CD14-positive monocyte (primary cell): ENCODE data around the gene PEX11G. TPM values are rescaled to one million over a fixed set of nuclear protein-coding genes. Genes with fewer than 3 reads are reported as not detected.

ENCODE experiments used
- DNase-seq, 3 donors: peaks; one replicate each; pipeline ENCODE4 v3.0.0-alpha.2; 2011 to 2022
- H2AFZ ChIP-seq: 2 replicates; pipeline ENCODE4 v1.6.0; 2012; ENCODE audit warnings: mild to moderate bottlenecking, low read depth, low read length, inconsistent platforms; ENCODE audit not compliant: insufficient read depth, poor library complexity, severe bottlenecking
- H3K27ac ChIP-seq, 2 donors: 1 replicate in 1 of 2; 2 replicates in 1 of 2; pipeline ENCODE4 v1.5.1; 2012 to 2013; ENCODE audit warnings: low read length in 2 of 2, control low read depth in 1 of 2, inconsistent platforms in 1 of 2, low read depth in 1 of 2, mild to moderate bottlenecking in 1 of 2
- H3K27me3 ChIP-seq, 2 donors: one replicate each; pipeline versions ENCODE4 v1.6.0 to v1.6.1; 2011 to 2013; ENCODE audit warnings: low read length in 2 of 2; ENCODE audit not compliant: control insufficient read depth in 2 of 2, insufficient read depth in 2 of 2
- H3K36me3 ChIP-seq, 2 donors: replicated peaks in 1 of 2; 1 replicate in 1 of 2; 2 replicates in 1 of 2; pipeline versions ENCODE4 v1.5.1 to v1.6.1; 2012 to 2013; ENCODE audit warnings: low read length in 2 of 2, control low read depth in 1 of 2, inconsistent platforms in 1 of 2, mild to moderate bottlenecking in 1 of 2; ENCODE audit not compliant: insufficient read depth in 2 of 2, control insufficient read depth in 1 of 2
- H3K4me1 ChIP-seq, 2 donors: 1 replicate in 1 of 2; 2 replicates in 1 of 2; pipeline versions ENCODE4 v1.5.1 to v1.6.1; 2012 to 2013; ENCODE audit warnings: low read length in 2 of 2, control low read depth in 1 of 2, inconsistent platforms in 1 of 2, mild to moderate bottlenecking in 1 of 2, moderate library complexity in 1 of 2; ENCODE audit not compliant: insufficient read depth in 2 of 2, control insufficient read depth in 1 of 2
- H3K4me2 ChIP-seq: replicated peaks from 2 replicates; pipeline ENCODE3; 2012; ENCODE audit warnings: low read length, moderate library complexity, mild to moderate bottlenecking; ENCODE audit not compliant: poor library complexity, severe bottlenecking; ENCODE audit errors: extremely low read depth
- H3K4me3 ChIP-seq, 3 experiments: fragments of 200-600 bp in 1 of 3; sonication (generic) in 1 of 3; replicated peaks in 1 of 3; 1 replicate in 2 of 3; 2 replicates in 1 of 3; pipeline ENCODE4 v1.5.1; 2011 to 2013; ENCODE audit warnings: low read length in 3 of 3, mild to moderate bottlenecking in 3 of 3, control low read depth in 2 of 3, low read depth in 2 of 3, inconsistent platforms in 1 of 3, moderate library complexity in 1 of 3
- H3K79me2 ChIP-seq: 2 replicates; pipeline ENCODE4 v1.6.0; 2012; ENCODE audit warnings: mild to moderate bottlenecking, control low read depth, inconsistent platforms, low read length, moderate library complexity; ENCODE audit not compliant: insufficient read depth
- H3K9ac ChIP-seq: 2 replicates; pipeline ENCODE4 v1.6.0; 2017; ENCODE audit warnings: low read length, mild to moderate bottlenecking; ENCODE audit not compliant: insufficient read depth, poor library complexity, severe bottlenecking
- H3K9me3 ChIP-seq, 2 donors: replicated peaks in 1 of 2; 1 replicate in 1 of 2; 2 replicates in 1 of 2; pipeline versions ENCODE4 v1.5.1 to v1.6.1; 2012 to 2013; ENCODE audit warnings: low read length in 2 of 2, control low read depth in 1 of 2; ENCODE audit not compliant: control insufficient read depth in 1 of 2, insufficient read depth in 1 of 2
- H4K20me1 ChIP-seq: 2 replicates; pipeline ENCODE4 v1.6.0; 2012; ENCODE audit warnings: mild to moderate bottlenecking, low read length, control low read depth, moderate library complexity; ENCODE audit not compliant: insufficient read depth
- H3K27ac Mint-ChIP-seq, 7 donors: one replicate each; pipeline ENCODE4 v1.8.0; 2020; ENCODE audit warnings: mild to moderate bottlenecking in 7 of 7, mixed read lengths in 7 of 7, moderate library complexity in 6 of 7, inconsistent platforms in 2 of 7
- H3K27me3 Mint-ChIP-seq, 3 donors: one replicate each; pipeline ENCODE4 v1.8.0; 2021 to 2022; ENCODE audit warnings: low read depth in 3 of 3, mild to moderate bottlenecking in 3 of 3, mixed read lengths in 3 of 3, moderate library complexity in 3 of 3, inconsistent platforms in 1 of 3
- H3K36me3 Mint-ChIP-seq, 2 donors: one replicate each; pipeline ENCODE4 v1.8.0; 2020; ENCODE audit warnings: mixed read lengths in 2 of 2, inconsistent platforms in 1 of 2, mild to moderate bottlenecking in 1 of 2
- H3K4me1 Mint-ChIP-seq: one replicate; pipeline ENCODE4 v1.8.0; 2020; ENCODE audit warnings: mild to moderate bottlenecking, mixed read lengths
- H3K4me3 Mint-ChIP-seq, 2 donors: one replicate each; pipeline ENCODE4 v1.8.0; 2020; ENCODE audit warnings: mild to moderate bottlenecking in 2 of 2, mixed read lengths in 2 of 2, moderate library complexity in 1 of 2
- H3K9me3 Mint-ChIP-seq, 7 donors: one replicate each; pipeline ENCODE4 v1.8.0; 2020 to 2022; ENCODE audit warnings: mixed read lengths in 7 of 7, mild to moderate bottlenecking in 6 of 7, moderate library complexity in 6 of 7, inconsistent platforms in 2 of 7
- CTCF ChIP-seq: fragments of 200-600 bp; IDR thresholded peaks from one replicate; pipeline ENCODE4 v1.8.0; 2022; ENCODE audit warnings: antibody characterized with exemption, mild to moderate bottlenecking
- WGBS: methylation state at CpG from one replicate; pipeline ENCODE4 v1.1.5; 2013; ENCODE audit warnings: missing lambda C conversion rate; ENCODE audit not compliant: insufficient coverage; 5-methylcytosine and 5-hydroxymethylcytosine counted together
- intact Hi-C, 2 donors: fragments of 100-400 bp; cut with micrococcal nuclease; formaldehyde crosslinking; loops; one replicate each; pipeline versions ENCODE4 v1.15.0 to v1.15.1; 2023
- polyA plus RNA-seq, 3 donors: library from polyadenylated mRNA; depleted of rRNA in 1 of 3; unstranded in 2 of 3; stranded (reverse) in 1 of 3; fragments of 300-500 nt in 2 of 3; fragments of >200 nt in 1 of 3; fragmentation: Illumina TruSeq in 2 of 3; gene quantifications; 1 replicate in 2 of 3; 2 replicates in 1 of 3; pipeline ENCODE4 v1.2.3, GENCODE V29; 2012 to 2021

Gene PEX11G
- polyA plus RNA-seq, 3 donors, result 0.77 to 3.0 (median 1.4) TPM

GRCh38 chr19:7506385-7507328 lies 17.8 kb upstream of the PEX11G start:
- intact Hi-C loops, result loop anchor here (5.0 kb wide), 1 partner anchor 34 kb away; no protein-coding TSS in a partner anchor
- H3K36me3 Mint-ChIP-seq, result no peaks in the 10 kb centered on the region
- WGBS, result 40% methylated on average over 15 of the region's 20 CpGs

More at GRCh38 chr19:7506385-7507328, 17.8 kb upstream of the PEX11G start:
- peaks cover 0 to 3% of the 10 kb centered on the region in 2 donors for H3K9me3 ChIP-seq
- H3K27me3 ChIP-seq, result peaks cover 2 to 28% of the 10 kb centered on the region in 2 donors
- peaks cover 26 to 47% (median 46%) of the 10 kb centered on the region in 3 donors for H3K27me3 Mint-ChIP-seq
- H3K4me2 ChIP-seq, result peak overlapping the region; percentile 21
- peaks cover under 1 to 7% (median 3%) of the 10 kb centered on the region in 7 donors for H3K9me3 Mint-ChIP-seq
- H3K79me2 ChIP-seq, result no peaks in the 10 kb centered on the region
- peaks cover 27% of the 10 kb centered on the region for H3K4me1 Mint-ChIP-seq
- H2AFZ ChIP-seq, result no peak overlapping the region
- peaks cover 23 to 35% of the 10 kb centered on the region in 2 donors for H3K4me1 ChIP-seq
- H3K4me3 Mint-ChIP-seq, result peak overlapping the region; percentile 43 to 64
- H3K27ac ChIP-seq, result no peak overlapping the region
- no peaks in the 10 kb centered on the region for H4K20me1 ChIP-seq
- H3K9ac ChIP-seq, result no peak overlapping the region
- peak; percentile 76 to 77 (median 77) for DNase-seq
- H3K27ac Mint-ChIP-seq, result peak overlapping the region in 5 of 7 donors; percentile 31 to 86 (median 59)
- no peak for TF ChIP-seq CTCF
- H3K4me3 ChIP-seq, result no peak overlapping the region
- no peaks in the 10 kb centered on the region for H3K36me3 ChIP-seq
